Measurements from ENCODE around the gene FOXF1. TPM values are rescaled to one million over a fixed set of nuclear protein-coding genes. Genes with fewer than 3 reads are reported as not detected.

FOXF1 gene
- total RNA-seq, 2 donors from 2014 or later = 4.1 TPM; not detected in 1

DNA sequence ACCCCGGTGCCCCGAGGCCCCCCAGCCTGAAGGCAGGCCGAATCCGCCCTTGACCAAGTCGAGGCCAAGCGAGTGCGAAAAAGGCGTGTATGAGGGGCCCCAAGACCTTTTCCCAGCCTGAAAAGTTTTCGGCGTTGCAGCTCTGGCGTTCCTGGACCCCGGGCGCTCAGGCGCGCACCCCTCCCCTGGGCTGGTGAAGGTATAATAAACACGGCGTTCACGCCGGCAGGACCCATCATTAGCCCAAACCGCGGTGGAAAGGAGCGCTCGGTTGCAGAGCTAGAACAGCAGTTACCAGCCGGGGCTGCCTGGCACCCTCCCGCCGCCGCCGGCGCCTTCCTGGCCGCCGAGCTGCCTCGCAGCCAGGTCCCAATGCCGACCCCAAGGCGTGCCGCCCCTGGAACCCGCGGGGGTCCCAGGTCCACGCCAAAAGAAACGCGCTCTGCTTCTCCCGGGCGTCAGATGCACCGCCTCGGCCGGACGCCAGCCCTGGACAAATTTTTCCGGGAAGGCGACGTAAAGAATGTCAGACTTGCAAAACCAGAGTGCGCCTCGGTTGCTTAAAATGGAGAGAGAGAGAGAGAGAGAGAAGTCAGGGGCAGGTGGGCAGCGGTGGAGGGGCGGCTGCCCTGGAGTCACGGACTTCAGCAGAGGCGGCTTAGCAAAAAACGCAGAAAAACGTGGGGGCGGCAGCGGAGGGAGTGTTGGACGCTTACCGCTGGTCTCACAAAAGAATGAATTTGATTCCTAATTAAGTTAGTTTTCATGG is 11.5 kb upstream of the FOXF1 start:
- Histone ChIP-seq H3K4me1 (ENCODE audit: control insufficient read depth in 1 of 2, low read depth in 2 of 2) (peaks cover 11 to 13% of the 10 kb centered on the region in 2 donors), H3K36me3 (no peaks in the 10 kb centered on the region), H3K9me3 (no peaks in the 10 kb centered on the region), H3K27me3 (replicated peaks; ENCODE audit: insufficient read depth) (peaks cover 46% of the 10 kb centered on the region), H3K4me3 (peak overlapping the region; percentile 49), H3K27ac (no peak overlapping the region)
- ATAC-seq (ENCODE audit: insufficient number of reproducible peaks, low FRiP score, low read depth) (no peak), DNase-seq (ENCODE audit: low spot score) (no peak)
- TF ChIP-seq, protein P1, sequence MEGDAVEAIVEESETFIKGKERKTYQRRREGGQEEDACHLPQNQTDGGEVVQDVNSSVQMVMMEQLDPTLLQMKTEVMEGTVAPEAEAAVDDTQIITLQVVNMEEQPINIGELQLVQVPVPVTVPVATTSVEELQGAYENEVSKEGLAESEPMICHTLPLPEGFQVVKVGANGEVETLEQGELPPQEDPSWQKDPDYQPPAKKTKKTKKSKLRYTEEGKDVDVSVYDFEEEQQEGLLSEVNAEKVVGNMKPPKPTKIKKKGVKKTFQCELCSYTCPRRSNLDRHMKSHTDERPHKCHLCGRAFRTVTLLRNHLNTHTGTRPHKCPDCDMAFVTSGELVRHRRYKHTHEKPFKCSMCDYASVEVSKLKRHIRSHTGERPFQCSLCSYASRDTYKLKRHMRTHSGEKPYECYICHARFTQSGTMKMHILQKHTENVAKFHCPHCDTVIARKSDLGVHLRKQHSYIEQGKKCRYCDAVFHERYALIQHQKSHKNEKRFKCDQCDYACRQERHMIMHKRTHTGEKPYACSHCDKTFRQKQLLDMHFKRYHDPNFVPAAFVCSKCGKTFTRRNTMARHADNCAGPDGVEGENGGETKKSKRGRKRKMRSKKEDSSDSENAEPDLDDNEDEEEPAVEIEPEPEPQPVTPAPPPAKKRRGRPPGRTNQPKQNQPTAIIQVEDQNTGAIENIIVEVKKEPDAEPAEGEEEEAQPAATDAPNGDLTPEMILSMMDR (IDR thresholded peaks at IDR 0.05) = no peak

DNA sequence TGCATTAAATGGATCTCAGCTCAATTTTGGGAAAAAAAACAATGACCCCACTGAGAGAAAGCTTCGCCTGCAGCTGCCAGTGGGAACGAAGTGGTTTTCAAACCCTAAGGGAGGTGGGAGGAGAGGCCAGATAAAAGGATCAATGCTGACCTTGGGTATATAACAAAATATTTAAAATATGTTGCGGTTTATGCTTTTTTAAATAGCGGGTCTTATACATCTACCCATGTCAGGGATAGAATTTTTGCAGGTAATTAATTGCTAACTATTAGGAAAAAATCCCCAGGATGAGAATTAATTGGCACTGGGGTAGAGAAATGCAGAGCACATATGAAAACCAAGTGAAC is 10.9 kb upstream of the FOXF1 start:
- TF ChIP-seq, protein P1 (IDR thresholded peaks at IDR 0.05) = no peak
- Histone ChIP-seq H3K36me3 (no peaks in the 10 kb centered on the region), H3K4me1 (ENCODE audit: control insufficient read depth in 1 of 2, low read depth in 2 of 2) (peaks cover 11 to 13% of the 10 kb centered on the region in 2 donors), H3K4me3 (no peak overlapping the region), H3K27me3 (replicated peaks; ENCODE audit: insufficient read depth) (peaks cover 51% of the 10 kb centered on the region), H3K27ac (no peak overlapping the region), H3K9me3 (no peaks in the 10 kb centered on the region)
- DNase-seq (ENCODE audit: low spot score) = no peak
- ATAC-seq (ENCODE audit: insufficient number of reproducible peaks, low FRiP score, low read depth) = no peak

DNA sequence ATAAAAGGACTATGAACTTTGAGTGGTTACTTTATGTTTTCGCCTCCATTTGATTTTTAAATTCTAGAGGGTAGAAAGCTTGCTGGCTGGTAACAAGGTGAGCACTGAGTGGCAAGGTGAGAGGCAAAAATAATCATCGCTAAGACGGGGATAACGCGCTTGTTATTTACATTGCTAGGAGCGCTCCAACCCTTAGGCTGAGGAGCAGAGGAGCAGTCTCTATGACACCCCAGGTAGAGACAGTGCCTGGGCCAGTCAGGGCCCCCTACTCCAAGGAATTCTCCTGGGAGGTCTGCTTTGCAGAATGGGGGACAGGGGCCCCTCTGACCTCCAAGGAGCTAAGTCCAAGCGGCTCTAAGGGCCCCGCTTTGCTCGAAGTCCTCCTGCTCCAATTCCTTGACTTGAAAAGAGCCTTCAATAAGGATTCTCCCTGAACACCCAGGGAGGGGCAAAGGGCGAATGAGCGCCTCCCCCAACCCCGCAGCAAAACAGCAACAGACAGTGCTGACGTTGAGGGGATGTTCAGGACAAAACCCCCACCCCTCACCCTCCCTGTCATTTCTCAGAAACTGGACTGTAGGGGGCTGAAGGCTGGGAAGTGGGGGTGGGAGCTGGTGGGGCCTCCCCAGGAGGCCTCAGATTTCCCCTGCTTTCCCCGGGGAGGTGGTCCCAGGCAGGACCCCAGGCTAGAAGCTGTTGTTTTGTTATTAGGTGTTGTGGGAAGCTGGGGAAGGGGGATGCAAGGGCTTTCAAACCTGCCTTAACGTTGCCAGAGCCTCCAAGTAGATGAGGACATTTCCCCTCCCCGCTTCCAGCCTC is 10.2 kb upstream of the FOXF1 start:
- H3K36me3 ChIP-seq = no peaks in the 10 kb centered on the region
- TF ChIP-seq, protein P1 (IDR thresholded peaks at IDR 0.05) = no peak
- ATAC-seq (ENCODE audit: insufficient number of reproducible peaks, low FRiP score, low read depth) (no peak), DNase-seq (ENCODE audit: low spot score) (no peak)
- peaks cover 11 to 15% of the 10 kb centered on the region in 2 donors for H3K4me1 ChIP-seq (ENCODE audit: control insufficient read depth in 1 of 2, low read depth in 2 of 2)
- H3K9me3 ChIP-seq = no peaks in the 10 kb centered on the region
- H3K27ac ChIP-seq = no peak overlapping the region
- H3K4me3 ChIP-seq = no peak overlapping the region
- H3K27me3 ChIP-seq (replicated peaks; ENCODE audit: insufficient read depth) = peaks cover 58% of the 10 kb centered on the region

DNA sequence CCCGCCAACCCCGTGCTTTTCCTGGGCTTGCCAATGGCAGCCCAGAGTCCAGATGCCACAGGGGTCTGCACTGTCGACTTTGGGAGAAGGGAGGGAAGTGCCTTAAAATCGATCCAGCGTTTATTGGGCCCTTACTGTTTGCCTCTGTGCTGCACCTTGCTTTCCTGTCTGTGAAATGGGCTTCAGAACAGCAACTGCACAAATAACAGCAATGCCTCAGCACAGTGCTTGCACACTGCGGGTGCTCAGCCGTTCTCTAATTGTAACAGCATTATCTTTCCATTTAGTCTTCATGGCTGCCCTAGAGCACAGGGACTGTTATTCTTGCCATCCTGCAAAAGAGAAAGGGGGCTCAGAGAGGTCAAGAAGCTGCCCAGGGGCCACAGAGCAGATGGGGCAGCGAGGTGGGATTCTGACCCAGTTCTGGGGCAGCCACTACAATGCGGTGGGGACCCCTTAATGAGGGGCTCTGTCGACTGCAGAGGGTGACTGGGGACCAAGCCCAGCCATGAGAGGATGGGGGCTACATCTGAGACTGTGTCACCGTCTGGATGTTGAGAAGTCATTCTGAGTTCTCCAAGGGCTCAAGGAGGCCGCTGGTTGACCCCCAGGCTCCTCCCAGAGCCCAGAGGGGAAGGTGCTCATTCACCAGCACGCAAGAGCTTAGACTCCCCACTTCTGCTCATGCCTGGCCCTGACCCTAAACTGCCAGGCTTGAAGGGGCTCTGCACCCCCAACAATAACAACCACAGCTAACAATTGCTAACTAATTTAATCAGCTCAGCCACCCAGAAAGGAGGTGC is 9.4 kb upstream of the FOXF1 start:
- no peak overlapping the region for H3K27ac ChIP-seq
- peaks cover 59% of the 10 kb centered on the region for H3K27me3 ChIP-seq (replicated peaks; ENCODE audit: insufficient read depth)
- peaks cover 15 to 21% of the 10 kb centered on the region in 2 donors for H3K4me1 ChIP-seq (ENCODE audit: control insufficient read depth in 1 of 2, low read depth in 2 of 2)
- TF ChIP-seq, protein P1 (IDR thresholded peaks at IDR 0.05) = no peak
- no peak overlapping the region for H3K4me3 ChIP-seq
- H3K9me3 ChIP-seq = no peaks in the 10 kb centered on the region
- ATAC-seq (ENCODE audit: insufficient number of reproducible peaks, low FRiP score, low read depth) = no peak
- DNase-seq (ENCODE audit: low spot score) = no peak
- H3K36me3 ChIP-seq = no peaks in the 10 kb centered on the region

Measured in thoracic aorta (tissue), 2 donors.